H1 (cell line): ENCODE data around the gene GPC3. TPM values are rescaled to one million over a fixed set of nuclear protein-coding genes. Genes with fewer than 3 reads are reported as not detected.
A peak's percentile ranks its signal among the peaks of the same experiment; 100 is the strongest.

Source experiments
- CTCF ChIA-PET: fragments of 300-600 bp; sonication (Branson Sonifier 250); formaldehyde crosslinking; loops from one replicate; lab custom pipeline; 2021; ENCODE audit not compliant: partially characterized antibody; lab: Charles Lee
- POLR2A ChIA-PET: fragments of 300-600 bp; sonication (Branson Sonifier 250); formaldehyde crosslinking; loops from one replicate; lab custom pipeline; 2021; ENCODE audit warnings: inconsistent platforms; ENCODE audit not compliant: partially characterized antibody; lab: Charles Lee
- DNase-seq, 2 experiments: peaks; one replicate each; pipeline versions ENCODE4 v3.0.0 to v3.0.0-alpha.2; 2010 to 2022; ENCODE audit warnings: low spot score in 2 of 2, low read depth in 1 of 2, mixed read lengths in 1 of 2
- FAIRE-seq: peaks from 2 replicates; lab custom pipeline; 2011; peaks lifted over from hg19 to GRCh38; lab: Jason Lieb, UNC
- H2AFZ ChIP-seq: 2 replicates; pipeline ENCODE4 v1.8.1; 2012; ENCODE audit warnings: low read length, inconsistent platforms
- H2AK5ac ChIP-seq: 2 replicates; pipeline ENCODE4 v1.6.1; 2013; ENCODE audit warnings: low read depth, low read length
- H2BK120ac ChIP-seq: replicated peaks from 2 replicates; pipeline ENCODE3; 2013; ENCODE audit warnings: low read depth, low read length, inconsistent platforms
- H2BK12ac ChIP-seq: 2 replicates; pipeline ENCODE4 v1.6.1; 2013; ENCODE audit warnings: low read depth, low read length
- H2BK15ac ChIP-seq: 2 replicates; pipeline ENCODE4 v1.6.1; 2013; ENCODE audit warnings: low read length
- H2BK20ac ChIP-seq: 2 replicates; pipeline ENCODE4 v1.6.1; 2013; ENCODE audit warnings: low read length
- H2BK5ac ChIP-seq: 2 replicates; pipeline ENCODE4 v1.6.1; 2013; ENCODE audit warnings: low read depth, low read length
- H3K14ac ChIP-seq: 2 replicates; pipeline ENCODE4 v1.6.1; 2013; ENCODE audit warnings: inconsistent platforms; ENCODE audit not compliant: insufficient read length
- H3K18ac ChIP-seq: 2 replicates; pipeline ENCODE4 v1.6.1; 2013; ENCODE audit warnings: low read length; ENCODE audit errors: extremely low read depth
- H3K23ac ChIP-seq: 2 replicates; pipeline ENCODE4 v1.6.1; 2013; ENCODE audit warnings: inconsistent platforms; ENCODE audit not compliant: insufficient read length
- H3K23me2 ChIP-seq: 2 replicates; pipeline ENCODE4 v1.6.1; 2013; ENCODE audit warnings: low read depth, low read length
- H3K27ac ChIP-seq: 2 replicates; pipeline ENCODE4 v1.6.1; 2011; ENCODE audit warnings: low read depth, low read length, inconsistent platforms
- H3K27me3 ChIP-seq, 4 experiments: replicated peaks in 1 of 4; 1 replicate in 1 of 4; 2 replicates in 3 of 4; pipeline versions ENCODE4 v1.6.1 to v1.8.1; 2011 to 2013; ENCODE audit warnings: low read length in 3 of 4, mild to moderate bottlenecking in 3 of 4, inconsistent platforms in 2 of 4, mixed read lengths in 2 of 4, moderate library complexity in 1 of 4; ENCODE audit not compliant: control insufficient read depth in 3 of 4, insufficient read depth in 3 of 4; ENCODE audit errors: extremely low read depth in 1 of 4
- H3K36me3 ChIP-seq, 4 experiments: 2 replicates each; pipeline versions ENCODE4 v1.6.1 to v1.8.1; 2011 to 2013; ENCODE audit warnings: mild to moderate bottlenecking in 4 of 4, low read length in 3 of 4, moderate library complexity in 2 of 4, control low read depth in 1 of 4, inconsistent platforms in 1 of 4; ENCODE audit not compliant: insufficient read depth in 4 of 4, control insufficient read depth in 2 of 4
- H3K4ac ChIP-seq: replicated peaks from 2 replicates; pipeline ENCODE3; 2013; ENCODE audit warnings: low read length, low read depth, mixed read lengths, inconsistent platforms; ENCODE audit not compliant: insufficient read length
- H3K4me1 ChIP-seq, 4 experiments: replicated peaks in 1 of 4; 1 replicate in 1 of 4; 2 replicates in 3 of 4; pipeline versions ENCODE4 v1.6.1 to v1.8.1; 2011 to 2013; ENCODE audit warnings: low read length in 3 of 4, inconsistent platforms in 2 of 4, mixed read lengths in 1 of 4; ENCODE audit not compliant: insufficient read depth in 4 of 4, control insufficient read depth in 3 of 4
- H3K4me2 ChIP-seq, 2 experiments: 2 replicates each; pipeline versions ENCODE4 v1.6.1 to v1.8.1; 2011 to 2013; ENCODE audit warnings: low read depth in 2 of 2, low read length in 2 of 2, control low read depth in 1 of 2, inconsistent platforms in 1 of 2, mild to moderate bottlenecking in 1 of 2; ENCODE audit not compliant: insufficient read depth in 1 of 2
- H3K4me3 ChIP-seq, 4 experiments: fragments of 200-600, 300-600 bp in 1 of 4; sonication (generic), shearing (Covaris generic), sonication (Bioruptor Twin) in 1 of 4; 2 replicates each; pipeline versions ENCODE4 v1.5.1 to v1.8.1; 2011 to 2016; ENCODE audit warnings: low read length in 4 of 4, low read depth in 3 of 4, control low read depth in 2 of 4, inconsistent platforms in 2 of 4, mild to moderate bottlenecking in 2 of 4, mixed read lengths in 1 of 4, moderate library complexity in 1 of 4; ENCODE audit not compliant: insufficient read depth in 2 of 4; ENCODE audit errors: extremely low read depth in 1 of 4
- H3K56ac ChIP-seq: replicated peaks from 2 replicates; pipeline ENCODE3; 2013; ENCODE audit warnings: low read depth, mild to moderate bottlenecking, mixed read lengths, low read length, inconsistent platforms; ENCODE audit not compliant: insufficient read length
- H3K79me1 ChIP-seq: 2 replicates; pipeline ENCODE4 v1.6.1; 2013; ENCODE audit warnings: low read depth, low read length, control low read depth
- H3K79me2 ChIP-seq, 2 experiments: 2 replicates each; pipeline versions ENCODE4 v1.6.1 to v1.8.1; 2012 to 2013; ENCODE audit warnings: low read length in 2 of 2, mild to moderate bottlenecking in 2 of 2, inconsistent platforms in 1 of 2; ENCODE audit not compliant: insufficient read depth in 2 of 2, control insufficient read depth in 1 of 2
- H3K9ac ChIP-seq, 4 experiments: replicated peaks in 1 of 4; 1 replicate in 1 of 4; 2 replicates in 3 of 4; pipeline versions ENCODE4 v1.6.1 to v1.8.1; 2011 to 2013; ENCODE audit warnings: low read depth in 3 of 4, low read length in 3 of 4, control low read depth in 2 of 4, mild to moderate bottlenecking in 2 of 4, moderate library complexity in 2 of 4, inconsistent platforms in 1 of 4; ENCODE audit errors: extremely low read depth in 1 of 4
- H3K9me3 ChIP-seq, 2 experiments: 2 replicates each; pipeline versions ENCODE4 v1.6.1 to v1.8.1; 2012 to 2013; ENCODE audit warnings: mild to moderate bottlenecking in 2 of 2, moderate library complexity in 2 of 2, control low read depth in 1 of 2, inconsistent platforms in 1 of 2, low read depth in 1 of 2, low read length in 1 of 2, mixed read lengths in 1 of 2; ENCODE audit not compliant: insufficient read depth in 2 of 2
- H4K20me1 ChIP-seq, 2 experiments: replicated peaks in 1 of 2; 2 replicates each; pipeline versions ENCODE3 to v1.8.1; 2011 to 2013; ENCODE audit warnings: inconsistent platforms in 2 of 2, low read length in 2 of 2, mild to moderate bottlenecking in 1 of 2; ENCODE audit not compliant: insufficient read depth in 2 of 2, control insufficient read depth in 1 of 2
- H4K5ac ChIP-seq: 2 replicates; pipeline ENCODE4 v1.6.1; 2013; ENCODE audit warnings: low read length, low read depth, mixed read lengths, inconsistent platforms; ENCODE audit not compliant: insufficient read length
- H4K8ac ChIP-seq: 2 replicates; pipeline ENCODE4 v1.8.0; 2013; ENCODE audit warnings: mild to moderate bottlenecking, moderate library complexity, low read length, inconsistent platforms; ENCODE audit not compliant: insufficient read depth; ENCODE audit errors: extremely low read depth
- H4K91ac ChIP-seq: replicated peaks from 2 replicates; pipeline ENCODE3; 2013; ENCODE audit warnings: low read length, mixed read lengths, inconsistent platforms; ENCODE audit not compliant: insufficient read length
- BRCA1 ChIP-seq: IDR thresholded peaks from 2 replicates; pipeline ENCODE4 v1.6.1; 2012; ENCODE audit warnings: low read depth, low read length, improper control_type of control experiment
- CEBPB ChIP-seq: IDR thresholded peaks from 2 replicates; pipeline ENCODE4 v1.6.1; 2012; ENCODE audit warnings: low read depth, low read length
- JUND ChIP-seq: IDR thresholded peaks from 2 replicates; pipeline ENCODE4 v1.6.1; 2011; ENCODE audit warnings: mild to moderate bottlenecking, improper control_type of control experiment, low read length
- KDM4A ChIP-seq: IDR thresholded peaks from one replicate; pipeline ENCODE4 v1.7.1; 2012; ENCODE audit warnings: low read depth, mild to moderate bottlenecking, moderate library complexity, low read length, inconsistent platforms; ENCODE audit not compliant: severe bottlenecking
- KDM5A ChIP-seq: fragments of 200-600 bp; IDR thresholded peaks from 2 replicates; pipeline ENCODE4 v1.7.1; 2012; ENCODE audit warnings: mild to moderate bottlenecking, low read length, inconsistent platforms, mixed read lengths
- MAFK ChIP-seq: IDR thresholded peaks from 2 replicates; pipeline ENCODE4 v1.6.1; 2012; ENCODE audit warnings: low read depth, mild to moderate bottlenecking, improper control_type of control experiment, low read length
- POU5F1 ChIP-seq: IDR thresholded peaks from 2 replicates; pipeline ENCODE4 v1.6.1; 2011; ENCODE audit warnings: low read depth, mild to moderate bottlenecking, low read length, moderate library complexity
- SAP30 ChIP-seq: fragments of 300-600 bp; sonication (generic); IDR thresholded peaks from 2 replicates; pipeline ENCODE4 v1.7.1; 2012; ENCODE audit warnings: low read length, moderate library complexity, mild to moderate bottlenecking, inconsistent platforms; ENCODE audit not compliant: insufficient read depth, insufficient replicate concordance
- SIRT6 ChIP-seq: IDR thresholded peaks from one replicate; pipeline ENCODE4 v1.7.1; 2012; ENCODE audit warnings: low read length, inconsistent platforms
- SP4 ChIP-seq: IDR thresholded peaks from 2 replicates; pipeline ENCODE4 v1.6.1; 2012; ENCODE audit warnings: low read length, inconsistent platforms
- SUZ12 ChIP-seq: fragments of 200-600 bp; sonication (generic); IDR thresholded peaks from 2 replicates; pipeline ENCODE4 v1.6.1; 2012; ENCODE audit warnings: mild to moderate bottlenecking, inconsistent platforms, low read length, moderate library complexity, mixed read lengths
- TAF7 ChIP-seq: optimal IDR thresholded peaks from 2 replicates; pipeline ENCODE3; 2011; ENCODE audit warnings: low read depth, mild to moderate bottlenecking, inconsistent platforms, low read length, moderate library complexity, borderline replicate concordance
- WGBS, 2 experiments: shearing (Covaris generic) in 1 of 2; methylation state at CpG; one replicate each; pipeline versions ENCODE4 v1.1.6 to v1.1.7; 2013 to 2015; ENCODE audit warnings: low lambda C conversion rate in 2 of 2, mixed read lengths in 2 of 2, inconsistent platforms in 1 of 2, low coverage in 1 of 2, missing lambda C conversion rate in 1 of 2; ENCODE audit not compliant: insufficient replicate concordance in 2 of 2, insufficient coverage in 1 of 2, insufficient read length in 1 of 2; ENCODE audit errors: extremely low coverage in 1 of 2, missing lambda C conversion rate in 1 of 2; 5-methylcytosine and 5-hydroxymethylcytosine counted together
- polyA plus RNA-seq, 7 experiments: library from polyadenylated mRNA; depleted of rRNA in 3 of 7; stranded (reverse) in 5 of 7; unstranded in 2 of 7; fragments of >200 nt in 5 of 7; fragments of 200-250 nt in 2 of 7; gene quantifications; 1 replicate in 5 of 7; 2 replicates in 1 of 7; 4 replicates in 1 of 7; pipeline versions ENCODE4 v1.2.1 to v1.2.3, GENCODE V29; 2011 to 2013; ENCODE audit warnings: missing spikeins in 2 of 7, mixed read lengths in 2 of 7
- total RNA-seq: library from RNA; stranded (reverse); fragmentation: NEBNext Ultra II Directional; extraction: Animal tissue kit (Norgen Biotek cat#: 25700); gene quantifications from 2 replicates; pipeline ENCODE4 v1.2.1, GENCODE V29; 2021
- TF ChIP-seq, protein P1 (sequence below): IDR thresholded peaks from 2 replicates; pipeline ENCODE4 v1.6.1; 2011; ENCODE audit warnings: low read depth, mild to moderate bottlenecking, low read length; ENCODE audit not compliant: insufficient read depth
- TF ChIP-seq, protein P2 (sequence below): IDR thresholded peaks from 2 replicates; pipeline ENCODE4 v1.6.1; 2011; ENCODE audit warnings: low read length, improper control_type of control experiment

Gene GPC3
- total and polyA plus RNA-seq, 2 of the 8 experiments (the other 6 are each of a cell fraction or from before 2014, with no cell fraction given): 64.8 to 71.9 TPM

DNA sequence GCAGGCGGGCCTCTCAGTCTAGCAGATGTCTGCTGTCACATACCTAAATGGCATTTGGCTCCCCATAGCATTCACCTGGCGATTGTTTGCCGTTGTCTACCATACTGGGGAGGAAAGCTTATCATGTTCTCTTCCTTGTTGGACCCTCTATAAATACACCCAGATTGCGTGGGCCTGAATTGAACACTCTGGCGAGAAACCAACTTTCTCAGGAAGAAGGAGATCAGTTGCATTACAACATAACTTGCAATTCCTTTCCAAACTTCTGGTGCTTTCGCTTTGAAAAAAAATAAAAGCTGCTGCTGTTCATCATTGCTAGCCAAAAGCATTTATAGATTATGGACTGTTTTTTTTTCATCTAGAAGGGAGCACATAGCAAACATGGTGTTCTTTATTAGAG is 340.1 kb downstream of the GPC3 start:
- H3K4ac ChIP-seq: no peak overlapping the region
- POLR2A ChIA-PET: interaction anchor here (1.7 kb wide), 1 partner anchor 89 kb away, joined by 3 read pairs; no protein-coding TSS in a partner anchor
- no peak overlapping the region for H3K18ac ChIP-seq
- no peaks in the 10 kb centered on the region for H3K36me3 ChIP-seq
- H3K27ac ChIP-seq: no peak overlapping the region
- H4K5ac ChIP-seq: no peak overlapping the region
- no peak overlapping the region for H4K8ac ChIP-seq
- H3K4me1 ChIP-seq: peaks cover 0 to 16% (median 7%) of the 10 kb centered on the region in 4 experiments; a peak in 4 of 7 replicates
- H2AFZ ChIP-seq: no peak overlapping the region
- H2BK20ac ChIP-seq: no peak overlapping the region
- H3K4me2 ChIP-seq: no peak overlapping the region
- H2BK12ac ChIP-seq: no peak overlapping the region
- H3K56ac ChIP-seq: no peak overlapping the region
- no peak overlapping the region for H3K14ac ChIP-seq
- H3K9me3 ChIP-seq: no peaks in the 10 kb centered on the region
- no peaks in the 10 kb centered on the region for H3K79me1 ChIP-seq
- no peak overlapping the region for H4K91ac ChIP-seq
- DNase-seq: no peak
- no peak overlapping the region for H2BK120ac ChIP-seq
- FAIRE-seq: peak; percentile 55
- H4K20me1 ChIP-seq: no peaks in the 10 kb centered on the region
- no peak overlapping the region for H3K4me3 ChIP-seq
- no peak overlapping the region for H2BK15ac ChIP-seq
- H2AK5ac ChIP-seq: no peak overlapping the region
- H3K27me3 ChIP-seq: no peaks in the 10 kb centered on the region
- H3K9ac ChIP-seq: no peak overlapping the region
- CTCF ChIA-PET: no interaction called here
- H2BK5ac ChIP-seq: no peak overlapping the region
- H3K23me2 ChIP-seq: no peaks in the 10 kb centered on the region
- 96% methylated on average over 5 of the region's 6 CpGs; no CpG with 5 or more reads in 1 of the 2 experiments for WGBS, 2 experiments
- no peaks in the 10 kb centered on the region for H3K79me2 ChIP-seq
- no peak overlapping the region for H3K23ac ChIP-seq
- TF ChIP-seq SAP30: no peak
- no peak for TF ChIP-seq BRCA1
- TF ChIP-seq SIRT6: no peak
- no peak for TF ChIP-seq MAFK
- no peak for TF ChIP-seq SUZ12
- TF ChIP-seq KDM5A: no peak
- TF ChIP-seq POU5F1: no peak
- no peak for TF ChIP-seq KDM4A
- TF ChIP-seq, protein P1, sequence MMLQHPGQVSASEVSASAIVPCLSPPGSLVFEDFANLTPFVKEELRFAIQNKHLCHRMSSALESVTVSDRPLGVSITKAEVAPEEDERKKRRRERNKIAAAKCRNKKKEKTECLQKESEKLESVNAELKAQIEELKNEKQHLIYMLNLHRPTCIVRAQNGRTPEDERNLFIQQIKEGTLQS: no peak
- no peak for TF ChIP-seq SP4
- TF ChIP-seq CEBPB: no peak
- TF ChIP-seq, protein P2, sequence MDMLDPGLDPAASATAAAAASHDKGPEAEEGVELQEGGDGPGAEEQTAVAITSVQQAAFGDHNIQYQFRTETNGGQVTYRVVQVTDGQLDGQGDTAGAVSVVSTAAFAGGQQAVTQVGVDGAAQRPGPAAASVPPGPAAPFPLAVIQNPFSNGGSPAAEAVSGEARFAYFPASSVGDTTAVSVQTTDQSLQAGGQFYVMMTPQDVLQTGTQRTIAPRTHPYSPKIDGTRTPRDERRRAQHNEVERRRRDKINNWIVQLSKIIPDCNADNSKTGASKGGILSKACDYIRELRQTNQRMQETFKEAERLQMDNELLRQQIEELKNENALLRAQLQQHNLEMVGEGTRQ: no peak
- TF ChIP-seq TAF7: no peak
- TF ChIP-seq JUND: no peak
